Dedifferentiated amniotic fluid mesenchymal stem cell (primary cell): Measurements from ENCODE around the gene KLRC3.
"Not testable (repeated sequence)": the region's sequence is repeated elsewhere in the genome, so short reads cannot be mapped to it uniquely, and the experiment has no call there.

Source experiments
- DNase-seq: peaks from one replicate; pipeline ENCODE4 v3.0.0-alpha.2; 2016; ENCODE audit errors: extremely low spot score

KLRC3 gene

GRCh38 chr12:10420334-10420733, at the start of gene KLRC3:
KLRC3 (minus strand) TSS chr12:10420595; CDS start chr12:10420550, 45 bp downstream.
- not testable (repeated sequence) for DNase-seq

GRCh38 chr12:10469701-10470100, 49.3 kb upstream of the KLRC3 start:
- no peak for DNase-seq

GRCh38 chr12:10466311-10466710, 45.9 kb upstream of the KLRC3 start:
- DNase-seq = no peak

- DNase-seq = no peak
These were observed 37.4 kb upstream of the KLRC3 start for GRCh38 chr12:10457760-10458159.

- DNase-seq = no peak
These were observed 36.5 kb upstream of the KLRC3 start for GRCh38 chr12:10456856-10457255.

- no peak for DNase-seq
These were observed 35.4 kb upstream of the KLRC3 start for GRCh38 chr12:10455766-10456165.

GRCh38 chr12:10454531-10454930, 34.1 kb upstream of the KLRC3 start:
- no peak for DNase-seq

- no peak for DNase-seq
These were observed 32.8 kb upstream of the KLRC3 start, which contains the start of gene KLRC1 for GRCh38 chr12:10453156-10453555. KLRC1 (minus strand) TSS chr12:10453377; CDS start chr12:10451156, 2,221 bp downstream.

- no peak for DNase-seq
These were observed 27.8 kb upstream of the KLRC3 start for GRCh38 chr12:10448236-10448635.

GRCh38 chr12:10446052-10446451, 25.7 kb upstream of the KLRC3 start:
- not testable (repeated sequence) for DNase-seq

- not testable (repeated sequence) for DNase-seq
These were observed 20.7 kb upstream of the KLRC3 start for GRCh38 chr12:10441144-10441543.

- not testable (repeated sequence) for DNase-seq
These were observed 19.3 kb upstream of the KLRC3 start for GRCh38 chr12:10439608-10440274.

- not testable (repeated sequence) for DNase-seq
These were observed 17.2 kb upstream of the KLRC3 start for GRCh38 chr12:10437601-10438000.

GRCh38 chr12:10435816-10436215, 15.4 kb upstream of the KLRC3 start, which contains the start of gene KLRC2:
KLRC2 (minus strand) TSS chr12:10436010; CDS start chr12:10435986, 24 bp downstream.
- not testable (repeated sequence) for DNase-seq

- not testable (repeated sequence) for DNase-seq
These were observed 10.2 kb upstream of the KLRC3 start for GRCh38 chr12:10430623-10431022.

GRCh38 chr12:10425938-10426337, 5.5 kb upstream of the KLRC3 start:
- DNase-seq = not testable (repeated sequence)

GRCh38 chr12:10424260-10424899, 4.0 kb upstream of the KLRC3 start:
- DNase-seq = not testable (repeated sequence)

- DNase-seq = not testable (repeated sequence)
These were observed 1.8 kb upstream of the KLRC3 start for GRCh38 chr12:10422159-10422558.

- no peak for DNase-seq
These were observed 11.0 kb downstream of the KLRC3 start, which contains the start of gene KLRC4 for GRCh38 chr12:10409392-10409791. KLRC4 (minus strand) TSS chr12:10409757; CDS start chr12:10409575, 182 bp downstream.

- no peak for DNase-seq
These were observed 11.6 kb downstream of the KLRC3 start for GRCh38 chr12:10408842-10409241.

GRCh38 chr12:10406725-10407124, 13.7 kb downstream of the KLRC3 start:
- no peak for DNase-seq

- DNase-seq = no peak
These were observed 15.1 kb downstream of the KLRC3 start for GRCh38 chr12:10405294-10405693.

- no peak for DNase-seq
These were observed 15.6 kb downstream of the KLRC3 start for GRCh38 chr12:10404798-10405197.
